ENCODE measurements around the gene KCNH1.

The KCNH1 gene

GRCh38 chr1:210828996-210829596 is 304.9 kb downstream of the KCNH1 start:
- TF ChIP-seq ZNF239 (tag by site-specific recombination; IDR thresholded peaks at IDR 0.05) (no peak), ZNF341 (tag by site-specific recombination; IDR thresholded peaks at IDR 0.05; ENCODE audit: low read depth) (no peak), KLF9 (tag by site-specific recombination; IDR thresholded peaks at IDR 0.05; ENCODE audit: low read depth) (no peak), ZNF776 (tag by site-specific recombination; IDR thresholded peaks at IDR 0.05; ENCODE audit: borderline replicate concordance) (no peak)
- TF ChIP-seq, protein P1, sequence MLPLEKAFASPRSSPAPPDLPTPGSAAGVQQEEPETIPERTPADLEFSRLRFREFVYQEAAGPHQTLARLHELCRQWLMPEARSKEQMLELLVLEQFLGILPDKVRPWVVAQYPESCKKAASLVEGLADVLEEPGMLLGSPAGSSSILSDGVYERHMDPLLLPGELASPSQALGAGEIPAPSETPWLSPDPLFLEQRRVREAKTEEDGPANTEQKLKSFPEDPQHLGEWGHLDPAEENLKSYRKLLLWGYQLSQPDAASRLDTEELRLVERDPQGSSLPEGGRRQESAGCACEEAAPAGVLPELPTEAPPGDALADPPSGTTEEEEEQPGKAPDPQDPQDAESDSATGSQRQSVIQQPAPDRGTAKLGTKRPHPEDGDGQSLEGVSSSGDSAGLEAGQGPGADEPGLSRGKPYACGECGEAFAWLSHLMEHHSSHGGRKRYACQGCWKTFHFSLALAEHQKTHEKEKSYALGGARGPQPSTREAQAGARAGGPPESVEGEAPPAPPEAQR (tag by site-specific recombination; IDR thresholded peaks at IDR 0.05) = no peak
- TF ChIP-seq, protein P2, sequence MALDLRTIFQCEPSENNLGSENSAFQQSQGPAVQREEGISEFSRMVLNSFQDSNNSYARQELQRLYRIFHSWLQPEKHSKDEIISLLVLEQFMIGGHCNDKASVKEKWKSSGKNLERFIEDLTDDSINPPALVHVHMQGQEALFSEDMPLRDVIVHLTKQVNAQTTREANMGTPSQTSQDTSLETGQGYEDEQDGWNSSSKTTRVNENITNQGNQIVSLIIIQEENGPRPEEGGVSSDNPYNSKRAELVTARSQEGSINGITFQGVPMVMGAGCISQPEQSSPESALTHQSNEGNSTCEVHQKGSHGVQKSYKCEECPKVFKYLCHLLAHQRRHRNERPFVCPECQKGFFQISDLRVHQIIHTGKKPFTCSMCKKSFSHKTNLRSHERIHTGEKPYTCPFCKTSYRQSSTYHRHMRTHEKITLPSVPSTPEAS (tag by site-specific recombination; IDR thresholded peaks at IDR 0.05) = no peak
- CTCF ChIA-PET = no interaction called here
- no peaks in the 10 kb centered on the region for H3K9me3 ChIP-seq (ENCODE audit: control insufficient read depth, insufficient read depth, low read depth, low read length)
- no peaks in the 10 kb centered on the region for H3K36me3 ChIP-seq (ENCODE audit: control insufficient read depth in 2 of 2, insufficient read depth in 1 of 2, low read length in 2 of 2)
- peaks cover 12% of the 10 kb centered on the region for H3K4me1 ChIP-seq (ENCODE audit: control insufficient read depth, insufficient read depth, low read length)
- POLR2A ChIA-PET = no interaction called here
- H3K4me3 ChIP-seq (ENCODE audit: low read depth, low read length) = no peak overlapping the region
- no peak overlapping the region for H3K27ac ChIP-seq (ENCODE audit: extremely low read depth, low read depth, low read length)

DNA sequence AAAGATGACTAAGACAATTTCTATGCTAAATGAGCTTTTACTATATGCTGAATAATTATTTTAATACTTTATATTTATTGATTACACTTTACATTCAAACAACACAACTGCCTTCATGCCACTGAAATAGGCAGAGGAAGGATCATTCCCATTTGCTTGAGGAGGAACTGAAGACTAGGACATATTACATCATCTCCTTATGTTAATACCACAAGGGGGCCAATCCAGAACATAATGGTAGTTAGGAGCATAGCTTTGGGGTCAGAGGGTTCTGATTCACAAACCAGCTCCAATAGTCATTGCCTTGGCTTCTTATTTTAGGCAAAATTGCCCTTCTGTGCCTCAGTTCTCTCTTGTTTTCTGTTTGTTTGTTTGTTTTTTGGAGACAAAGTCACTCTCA is 306.5 kb downstream of the KCNH1 start:
- Histone ChIP-seq H3K4me3 (ENCODE audit: low read depth, low read length) (no peak overlapping the region), H3K36me3 (ENCODE audit: control insufficient read depth in 2 of 2, insufficient read depth in 1 of 2, low read length in 2 of 2) (no peaks in the 10 kb centered on the region), H3K9me3 (ENCODE audit: control insufficient read depth, insufficient read depth, low read depth, low read length) (no peaks in the 10 kb centered on the region), H3K27ac (ENCODE audit: extremely low read depth, low read depth, low read length) (no peak overlapping the region), H3K4me1 (ENCODE audit: control insufficient read depth, insufficient read depth, low read length) (peaks cover 12% of the 10 kb centered on the region)
- no peak for TF ChIP-seq WT1 (tag by site-specific recombination; IDR thresholded peaks at IDR 0.05)
- TF ChIP-seq ZNF112 (tag by site-specific recombination; IDR thresholded peaks at IDR 0.05) = no peak
- TF ChIP-seq ZBTB49 (tag by site-specific recombination; IDR thresholded peaks at IDR 0.05; ENCODE audit: low read depth) = no peak
- TF ChIP-seq ZNF510 (tag by site-specific recombination; IDR thresholded peaks at IDR 0.05; ENCODE audit: insufficient replicate concordance) = no peak
- TF ChIP-seq ZFP69B (tag by site-specific recombination; IDR thresholded peaks at IDR 0.05) = no peak
- no peak for TF ChIP-seq TRIM28 (IDR thresholded peaks at IDR 0.05; ENCODE audit: borderline replicate concordance, low read length)
- no peak for TF ChIP-seq ZNF560 (tag by site-specific recombination; IDR thresholded peaks at IDR 0.05; ENCODE audit: borderline replicate concordance)
- TF ChIP-seq ZIC2 (tag by site-specific recombination; IDR thresholded peaks at IDR 0.05) = no peak
- no peak for TF ChIP-seq ZNF48 (tag by site-specific recombination; IDR thresholded peaks at IDR 0.05)
- ChIA-PET POLR2A (no interaction called here), CTCF (interaction anchor here (1.0 kb wide), 1 partner anchor 11 kb away, joined by 6 read pairs; no protein-coding TSS in a partner anchor)

- Histone ChIP-seq H3K4me1 (ENCODE audit: control insufficient read depth, insufficient read depth, low read length) (peaks cover 12% of the 10 kb centered on the region), H3K36me3 (ENCODE audit: control insufficient read depth in 2 of 2, insufficient read depth in 1 of 2, low read length in 2 of 2) (no peaks in the 10 kb centered on the region), H3K27ac (ENCODE audit: extremely low read depth, low read depth, low read length) (no peak overlapping the region), H3K9me3 (ENCODE audit: control insufficient read depth, insufficient read depth, low read depth, low read length) (no peaks in the 10 kb centered on the region), H3K4me3 (ENCODE audit: low read depth, low read length) (no peak overlapping the region)
- ChIA-PET POLR2A (no interaction called here), CTCF (interaction anchor here (1.0 kb wide), 1 partner anchor 10 kb away, joined by 6 read pairs; no protein-coding TSS in a partner anchor)
- TF ChIP-seq MEIS1 (CRISPR knock-in tag; IDR thresholded peaks at IDR 0.05; ENCODE audit: borderline replicate concordance) (no peak), ZNF549 (tag by site-specific recombination; IDR thresholded peaks at IDR 0.05) (no peak), ZNF366 (tag by site-specific recombination; conservative IDR thresholded peaks at IDR 0.05) (no peak), ZNF140 (tag by site-specific recombination; IDR thresholded peaks at IDR 0.05) (no peak), ZNF394 (tag by site-specific recombination; IDR thresholded peaks at IDR 0.05; ENCODE audit: borderline replicate concordance) (no peak), KLF10 (tag by site-specific recombination; IDR thresholded peaks at IDR 0.05) (no peak), ZNF2 (tag by site-specific recombination; IDR thresholded peaks at IDR 0.05) (no peak), ZNF843 (tag by site-specific recombination; IDR thresholded peaks at IDR 0.05) (no peak), ZFHX2 (tag by site-specific recombination; conservative IDR thresholded peaks at IDR 0.05) (no peak), ZNF792 (tag by site-specific recombination; IDR thresholded peaks at IDR 0.05) (no peak), ZNF426 (tag by site-specific recombination; IDR thresholded peaks at IDR 0.05) (no peak), ZNF791 (tag by site-specific recombination; IDR thresholded peaks at IDR 0.05) (no peak)
- TF ChIP-seq, protein P1 (tag by site-specific recombination; IDR thresholded peaks at IDR 0.05) = no peak
These were observed 307.3 kb downstream of the KCNH1 start for GRCh38 chr1:210826686-210827085.

Data from HEK293 (cell line).